GM18498 (cell line): ENCODE data around the gene PUS7L.
"Not testable (repeated sequence)": the region's sequence is repeated elsewhere in the genome, so short reads cannot be mapped to it uniquely, and the experiment has no call there.

Experiments used
- ATAC-seq: cut with Tn5 transposase; IDR thresholded peaks from one replicate; pipeline ENCODE4 v1.9.1; 2021; ENCODE audit warnings: mild to moderate bottlenecking, moderate library complexity; ENCODE audit not compliant: unreplicated experiment

PUS7L gene

GRCh38 chr12:43751360-43751759 lies 7.2 kb downstream of the PUS7L start:
- ATAC-seq, result not testable (repeated sequence)

GRCh38 chr12:43750814-43751213 lies 7.8 kb downstream of the PUS7L start:
- no peak for ATAC-seq

GRCh38 chr12:43749016-43749415 lies 9.6 kb downstream of the PUS7L start:
- ATAC-seq, result no peak

- ATAC-seq, result no peak
Measured at GRCh38 chr12:43744826-43745225, 13.8 kb downstream of the PUS7L start.

GRCh38 chr12:43742106-43742505 lies 16.5 kb downstream of the PUS7L start:
- ATAC-seq, result no peak

GRCh38 chr12:43740511-43741100 lies 18.0 kb downstream of the PUS7L start:
- peak; percentile 88 for ATAC-seq

- ATAC-seq, result no peak
Measured at GRCh38 chr12:43737646-43738045, 20.9 kb downstream of the PUS7L start.

DNA sequence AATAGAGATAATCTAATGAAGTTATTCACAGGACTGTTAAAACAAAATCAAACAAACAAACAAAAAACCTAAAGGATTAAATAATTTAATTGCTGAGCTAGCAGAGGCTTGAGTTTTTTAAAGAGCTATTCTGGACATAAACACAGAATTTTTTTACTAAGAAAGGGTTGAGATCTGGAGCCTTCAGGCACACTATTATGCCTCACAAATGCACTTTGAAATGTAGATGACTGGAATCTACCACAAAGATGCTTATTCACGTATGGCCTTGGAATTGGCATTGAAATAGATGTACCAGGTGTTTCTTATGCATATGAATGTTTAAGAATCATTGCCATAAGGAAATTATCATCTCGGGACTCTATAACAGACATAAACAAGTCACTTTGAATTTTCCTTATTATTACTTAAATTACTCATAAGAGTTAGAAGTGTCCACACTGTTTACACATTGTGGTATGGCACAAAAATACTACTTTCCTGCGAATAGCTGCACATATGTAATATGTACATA lies 21.6 kb downstream of the PUS7L start:
- ATAC-seq, result no peak

- no peak for ATAC-seq
Measured at GRCh38 chr12:43733687-43734086, 24.9 kb downstream of the PUS7L start.

- no peak for ATAC-seq
Measured at GRCh38 chr12:43730283-43730682, 28.3 kb downstream of the PUS7L start.

GRCh38 chr12:43728698-43729097 lies 29.9 kb downstream of the PUS7L start:
- ATAC-seq, result no peak

GRCh38 chr12:43728117-43728516 lies 30.5 kb downstream of the PUS7L start:
- ATAC-seq, result no peak

DNA sequence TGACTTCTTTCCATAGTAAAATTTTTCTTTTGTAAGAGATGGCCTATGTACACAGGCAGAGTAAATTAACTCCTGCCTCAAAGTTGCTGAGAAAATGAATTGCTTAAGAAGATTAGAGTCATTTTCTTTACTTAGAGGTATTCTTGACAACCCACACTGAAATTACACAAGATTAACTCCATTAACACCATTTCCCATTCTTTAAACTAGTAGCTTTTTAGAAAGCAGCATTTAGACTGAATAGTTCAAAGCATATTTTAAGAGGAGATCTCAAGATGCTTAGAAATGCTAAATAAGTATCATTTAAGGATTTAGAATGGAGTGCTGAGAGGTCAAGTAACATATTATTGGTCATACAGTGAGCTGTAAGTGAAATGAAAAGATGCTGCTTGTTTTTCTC lies 35.5 kb downstream of the PUS7L start:
- no peak for ATAC-seq

GRCh38 chr12:43722621-43723020 lies 36.0 kb downstream of the PUS7L start:
- no peak for ATAC-seq

DNA sequence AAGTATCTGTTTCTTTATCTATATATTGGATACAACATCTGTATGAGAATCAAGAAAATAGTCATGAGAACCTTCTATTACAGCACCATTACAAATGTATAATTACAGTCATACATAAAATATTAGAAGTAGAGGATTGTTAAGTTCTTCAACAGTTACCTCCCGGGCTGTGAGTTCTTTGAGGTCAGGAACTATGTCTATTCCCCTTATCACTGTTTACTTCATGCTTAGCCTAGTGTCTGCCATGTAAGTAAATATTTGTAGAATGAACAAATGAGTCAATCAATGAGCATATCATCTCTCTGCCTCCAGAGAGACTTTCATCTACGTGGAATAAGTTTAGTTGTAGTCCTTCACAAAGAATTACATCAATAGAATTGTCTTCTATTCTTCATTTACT lies 47.2 kb downstream of the PUS7L start:
- no peak for ATAC-seq

DNA sequence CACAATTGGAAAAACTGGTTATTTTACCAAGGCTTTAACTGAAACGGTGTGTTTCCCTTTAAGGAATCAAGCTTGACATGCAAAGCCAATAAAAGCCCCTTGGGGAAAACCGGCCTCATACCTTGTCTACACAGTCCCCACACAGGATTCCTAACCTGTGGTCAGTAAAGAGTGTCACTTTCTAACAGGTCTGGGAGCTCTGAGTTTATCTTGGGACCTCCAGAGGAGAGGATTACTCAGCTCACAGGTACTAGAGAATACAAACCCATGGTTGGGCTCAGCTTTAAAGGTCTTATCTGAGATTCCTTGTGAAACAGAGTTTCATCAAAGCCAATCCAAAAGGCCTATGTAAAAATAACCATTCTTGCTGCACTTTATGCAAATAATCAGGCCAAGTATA lies 54.8 kb downstream of the PUS7L start:
- not testable (repeated sequence) for ATAC-seq

GRCh38 chr12:43701194-43701593 lies 57.4 kb downstream of the PUS7L start:
- ATAC-seq, result not testable (repeated sequence)

DNA sequence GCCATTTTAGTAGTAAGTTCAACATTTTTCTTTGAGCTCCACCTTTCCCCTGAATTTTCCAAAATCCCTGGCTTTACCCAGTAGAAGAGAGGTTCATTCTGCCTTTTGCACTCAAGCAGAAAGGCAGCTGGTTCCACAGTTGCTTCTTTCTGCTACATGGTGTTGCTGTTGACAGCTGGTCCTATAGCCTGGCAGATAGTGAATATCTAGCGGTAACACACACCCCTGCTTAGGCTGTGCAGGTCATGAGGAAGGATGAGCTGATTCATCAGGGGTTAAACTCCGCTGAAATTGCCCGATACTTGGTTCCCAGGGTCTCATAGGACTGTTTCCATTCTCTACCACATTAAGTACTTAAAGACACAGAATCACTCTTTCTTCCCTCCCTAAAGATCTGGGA lies 62.4 kb downstream of the PUS7L start:
- no peak for ATAC-seq

GRCh38 chr12:43694879-43695278 lies 63.7 kb downstream of the PUS7L start:
- no peak for ATAC-seq

DNA sequence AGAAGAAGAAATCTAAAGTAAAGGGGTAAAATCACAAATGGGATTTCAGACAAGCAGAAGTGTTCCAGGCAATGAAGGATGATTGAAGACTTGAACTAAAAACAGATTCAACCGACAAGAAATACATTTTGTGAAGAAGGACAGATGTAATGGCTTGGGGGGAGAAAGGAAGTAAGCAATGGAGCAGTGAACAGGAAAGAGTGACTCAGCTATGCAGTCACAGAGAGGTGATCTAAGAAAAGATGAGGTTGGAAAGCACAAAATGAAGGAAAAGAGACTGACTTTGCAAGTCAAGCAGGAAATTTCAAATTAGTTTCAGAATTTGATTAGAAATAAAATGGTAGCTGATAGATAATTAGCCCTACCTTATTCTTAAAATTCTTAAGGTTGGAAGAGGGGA lies 66.5 kb downstream of the PUS7L start:
- no peak for ATAC-seq

DNA sequence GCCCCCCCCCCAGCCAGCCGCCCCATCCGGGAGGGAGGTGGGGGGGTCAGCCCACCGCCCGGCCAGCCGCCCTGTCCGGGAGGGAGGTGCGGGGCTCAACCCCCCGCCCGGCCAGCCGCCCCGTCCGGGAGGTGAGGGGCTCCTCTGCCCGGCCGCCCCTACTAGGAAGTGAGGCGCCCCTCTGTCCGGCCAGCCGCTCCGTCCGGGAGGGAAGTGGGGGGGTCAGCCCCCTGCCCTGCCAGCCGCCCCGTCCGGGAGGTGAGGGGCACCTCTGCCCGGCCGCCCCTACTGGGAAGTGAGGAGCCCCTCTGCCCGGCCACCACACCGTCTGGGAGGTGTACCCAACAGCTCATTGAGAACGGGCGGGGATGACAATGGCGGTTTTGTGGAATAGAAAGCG lies 73.1 kb downstream of the PUS7L start:
- ATAC-seq, result not testable (repeated sequence)

DNA sequence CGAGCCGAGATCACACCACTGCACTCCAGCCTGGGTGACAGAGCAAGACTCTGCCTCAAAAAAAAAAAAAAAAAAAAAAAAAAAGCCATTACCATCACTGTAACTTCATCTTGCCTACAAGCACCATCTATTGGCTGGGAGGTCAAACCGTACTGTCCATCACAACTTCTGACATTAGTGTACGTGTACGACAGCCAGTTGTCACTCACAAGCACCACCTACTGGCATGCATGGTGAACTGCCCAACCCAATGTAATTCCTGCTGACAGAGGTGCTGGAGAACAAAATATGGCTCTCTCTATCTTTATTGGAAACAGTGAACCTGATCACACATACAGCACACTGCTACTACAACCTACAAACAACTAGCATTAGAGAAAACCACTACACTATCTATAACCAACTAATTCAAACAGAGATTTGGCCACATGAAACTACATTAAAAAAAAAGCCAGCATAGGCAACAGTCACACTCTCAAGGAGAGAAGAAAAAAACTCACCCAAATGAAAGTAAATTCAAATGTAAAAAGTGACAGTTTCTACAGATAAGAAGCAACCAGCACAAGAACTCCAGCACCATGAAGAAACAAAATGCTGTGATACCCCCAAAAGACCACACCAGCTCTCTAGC lies 82.3 kb downstream of the PUS7L start:
- ATAC-seq, result peak; percentile 91
